OCI-LY3 (cell line): ENCODE measurements around the gene ZNF407.

Experiments used
- H2AFZ ChIP-seq: fragments of 200-600, 300-600 bp; shearing (Covaris generic); 2 replicates; pipeline ENCODE4 v1.6.0; 2014; ENCODE audit warnings: antibody characterized with exemption, low read depth, low read length
- H3K27ac ChIP-seq: fragments of 200-600, 300-600 bp; sonication (generic); 2 replicates; pipeline ENCODE4 v1.5.1; 2014; ENCODE audit warnings: mild to moderate bottlenecking, low read length, moderate library complexity, mixed read lengths
- H3K27me3 ChIP-seq: fragments of 200-600, 300-600 bp; sonication (generic); 2 replicates; pipeline ENCODE4 v1.6.1; 2014; ENCODE audit warnings: low read depth, low read length, mixed read lengths
- H3K36me3 ChIP-seq: fragments of 200-600, 300-600 bp; sonication (generic); replicated peaks from 2 replicates; pipeline ENCODE3; 2014; ENCODE audit warnings: low read depth, low read length, mixed read lengths
- H3K4me1 ChIP-seq: fragments of 300-600, 200-600 bp; sonication (generic); 2 replicates; pipeline ENCODE4 v1.6.1; 2014; ENCODE audit warnings: low read length, mixed read lengths
- H3K4me2 ChIP-seq: fragments of 200-600, 300-600 bp; sonication (generic); 2 replicates; pipeline ENCODE4 v1.6.1; 2014; ENCODE audit warnings: low read length, mixed read lengths
- H3K4me3 ChIP-seq: fragments of 300-600, 200-600 bp; sonication (generic); 2 replicates; pipeline ENCODE4 v1.5.1; 2014; ENCODE audit warnings: antibody characterized with exemption, mild to moderate bottlenecking, low read length, moderate library complexity
- H3K79me2 ChIP-seq: fragments of 300-600, 200-600 bp; shearing (Covaris generic); 2 replicates; pipeline ENCODE4 v1.6.1; 2014; ENCODE audit warnings: mild to moderate bottlenecking, low read length, mixed read lengths
- H3K9ac ChIP-seq: fragments of 300-600, 200-600 bp; shearing (Covaris generic); 2 replicates; pipeline ENCODE4 v1.6.0; 2014; ENCODE audit warnings: mild to moderate bottlenecking, low read length, moderate library complexity
- H3K9me3 ChIP-seq: fragments of 200-600, 300-600 bp; shearing (Covaris generic); 2 replicates; pipeline ENCODE4 v1.6.1; 2014; ENCODE audit warnings: low read length, mixed read lengths; ENCODE audit not compliant: insufficient read depth
- H4K20me1 ChIP-seq: fragments of 200-600, 300-600 bp; sonication (generic); 2 replicates; pipeline ENCODE4 v1.6.1; 2016; ENCODE audit warnings: low read length, mixed read lengths; ENCODE audit not compliant: insufficient read depth
- EZH2phosphoT487 ChIP-seq: fragments of 200-600 bp; shearing (Covaris generic); IDR thresholded peaks from 2 replicates; pipeline ENCODE4 v1.6.1; 2018; ENCODE audit warnings: antibody characterized with exemption, mixed run types, low read depth
- TF ChIP-seq, protein P1 (sequence below): fragments of 200-600, 300-600 bp; sonication (generic); IDR thresholded peaks from 2 replicates; pipeline ENCODE4 v1.5.1; 2014; ENCODE audit warnings: antibody characterized with exemption, low read length, low read depth

The ZNF407 gene

DNA sequence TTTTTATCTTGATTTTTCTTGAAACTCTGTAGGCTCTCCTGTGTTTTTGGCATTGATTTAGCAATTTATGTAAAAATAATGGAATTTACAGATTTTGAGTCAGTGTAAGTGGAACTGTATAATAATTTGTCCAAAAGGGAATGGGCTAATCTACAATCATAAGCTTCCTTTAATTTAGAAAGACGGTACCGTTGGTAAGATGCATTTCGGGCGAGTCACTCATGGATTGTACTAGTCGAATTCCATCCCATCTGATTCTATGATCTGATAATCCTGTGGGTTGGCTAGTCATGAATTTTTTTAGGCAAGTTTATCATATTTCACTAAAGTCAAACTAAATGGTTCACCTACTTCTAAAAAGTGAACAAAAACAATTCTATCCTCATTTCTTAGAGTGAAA lies 133.4 kb downstream of the ZNF407 start:
- no peak overlapping the region for H3K27ac ChIP-seq
- H4K20me1 ChIP-seq = no peaks in the 10 kb centered on the region
- H3K36me3 ChIP-seq = no peaks in the 10 kb centered on the region
- H2AFZ ChIP-seq = no peak overlapping the region
- no peak overlapping the region for H3K9ac ChIP-seq
- no peak overlapping the region for H3K4me3 ChIP-seq
- H3K4me2 ChIP-seq = no peak overlapping the region
- H3K79me2 ChIP-seq = no peaks in the 10 kb centered on the region
- no peaks in the 10 kb centered on the region for H3K27me3 ChIP-seq
- TF ChIP-seq, protein P1, sequence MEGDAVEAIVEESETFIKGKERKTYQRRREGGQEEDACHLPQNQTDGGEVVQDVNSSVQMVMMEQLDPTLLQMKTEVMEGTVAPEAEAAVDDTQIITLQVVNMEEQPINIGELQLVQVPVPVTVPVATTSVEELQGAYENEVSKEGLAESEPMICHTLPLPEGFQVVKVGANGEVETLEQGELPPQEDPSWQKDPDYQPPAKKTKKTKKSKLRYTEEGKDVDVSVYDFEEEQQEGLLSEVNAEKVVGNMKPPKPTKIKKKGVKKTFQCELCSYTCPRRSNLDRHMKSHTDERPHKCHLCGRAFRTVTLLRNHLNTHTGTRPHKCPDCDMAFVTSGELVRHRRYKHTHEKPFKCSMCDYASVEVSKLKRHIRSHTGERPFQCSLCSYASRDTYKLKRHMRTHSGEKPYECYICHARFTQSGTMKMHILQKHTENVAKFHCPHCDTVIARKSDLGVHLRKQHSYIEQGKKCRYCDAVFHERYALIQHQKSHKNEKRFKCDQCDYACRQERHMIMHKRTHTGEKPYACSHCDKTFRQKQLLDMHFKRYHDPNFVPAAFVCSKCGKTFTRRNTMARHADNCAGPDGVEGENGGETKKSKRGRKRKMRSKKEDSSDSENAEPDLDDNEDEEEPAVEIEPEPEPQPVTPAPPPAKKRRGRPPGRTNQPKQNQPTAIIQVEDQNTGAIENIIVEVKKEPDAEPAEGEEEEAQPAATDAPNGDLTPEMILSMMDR = no peak
- TF ChIP-seq EZH2phosphoT487 = no peak
- no peaks in the 10 kb centered on the region for H3K9me3 ChIP-seq
- H3K4me1 ChIP-seq = no peaks in the 10 kb centered on the region

DNA sequence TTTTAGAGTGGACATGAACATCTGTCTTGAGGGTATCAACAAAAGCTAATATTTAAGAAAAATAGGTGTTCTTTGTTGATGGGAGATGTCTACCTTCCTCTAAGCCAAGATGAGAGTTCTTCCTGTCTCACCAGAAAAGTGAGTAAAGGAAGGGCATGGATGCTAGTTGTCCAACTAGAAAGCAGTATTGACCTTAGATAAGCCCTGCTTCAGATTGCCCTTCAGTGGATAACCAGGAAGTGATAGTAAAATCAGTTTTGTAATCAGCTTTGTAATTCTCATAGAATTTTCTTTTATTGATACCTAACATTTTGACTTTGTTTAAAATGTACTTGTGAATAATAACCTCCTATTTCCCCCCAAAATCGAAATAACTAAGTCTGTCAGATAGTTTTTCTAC lies 134.7 kb downstream of the ZNF407 start:
- no peak overlapping the region for H3K4me3 ChIP-seq
- no peaks in the 10 kb centered on the region for H3K36me3 ChIP-seq
- no peaks in the 10 kb centered on the region for H3K79me2 ChIP-seq
- no peaks in the 10 kb centered on the region for H3K27me3 ChIP-seq
- no peaks in the 10 kb centered on the region for H4K20me1 ChIP-seq
- H3K4me1 ChIP-seq = no peaks in the 10 kb centered on the region
- no peak overlapping the region for H2AFZ ChIP-seq
- H3K27ac ChIP-seq = no peak overlapping the region
- no peak overlapping the region for H3K9ac ChIP-seq
- no peak overlapping the region for H3K4me2 ChIP-seq
- no peaks in the 10 kb centered on the region for H3K9me3 ChIP-seq
- TF ChIP-seq, protein P1 = no peak
- no peak for TF ChIP-seq EZH2phosphoT487

DNA sequence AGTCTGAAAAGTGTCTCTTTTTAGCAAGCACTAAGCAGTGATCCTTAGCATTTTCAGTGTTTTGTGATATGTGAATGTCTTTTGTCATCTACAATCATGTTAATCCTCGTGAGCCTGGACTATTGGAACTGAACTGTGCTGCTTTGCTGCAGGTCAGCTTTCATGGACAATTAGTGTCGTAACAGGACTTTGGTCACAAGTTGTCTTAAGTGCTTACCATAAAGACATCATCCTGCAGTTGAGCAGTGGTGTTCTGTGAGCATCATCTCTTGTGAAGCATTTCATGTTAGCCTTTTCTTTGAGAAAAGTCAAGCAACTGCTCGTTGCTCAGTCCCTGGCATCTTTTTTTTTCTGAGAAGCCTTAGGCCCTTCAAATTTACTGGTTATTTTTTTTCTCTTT lies 135.9 kb downstream of the ZNF407 start:
- Histone ChIP-seq H3K4me1 (no peaks in the 10 kb centered on the region), H3K4me2 (no peak overlapping the region), H2AFZ (no peak overlapping the region), H3K9ac (no peak overlapping the region), H3K4me3 (no peak overlapping the region), H3K79me2 (no peaks in the 10 kb centered on the region), H3K9me3 (no peaks in the 10 kb centered on the region), H3K27ac (no peak overlapping the region), H3K36me3 (no peaks in the 10 kb centered on the region), H4K20me1 (no peaks in the 10 kb centered on the region), H3K27me3 (no peaks in the 10 kb centered on the region)
- TF ChIP-seq EZH2phosphoT487 = no peak
- TF ChIP-seq, protein P1 = no peak

DNA sequence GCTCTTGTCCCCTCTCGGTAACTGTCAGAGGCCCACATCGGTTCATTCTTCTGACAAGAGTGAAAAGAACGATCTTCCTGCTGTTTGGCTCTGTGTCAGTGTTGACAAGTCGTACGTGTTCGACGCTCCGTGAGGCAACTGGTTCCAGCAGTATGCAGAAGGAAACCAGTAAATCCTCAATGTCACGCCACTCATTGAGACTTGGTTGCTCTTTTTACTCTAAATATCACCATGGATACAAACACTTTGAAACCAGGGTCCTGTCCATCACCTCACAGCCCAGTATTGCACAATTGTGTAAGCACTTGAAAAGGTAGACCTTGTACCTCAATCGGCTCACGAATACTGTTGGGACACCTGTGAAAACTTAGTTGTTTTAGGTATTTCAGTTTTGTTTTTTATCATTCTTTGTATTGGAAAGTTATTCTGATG lies 136.4 kb downstream of the ZNF407 start:
- Histone ChIP-seq H3K9ac (no peak overlapping the region), H3K4me3 (no peak overlapping the region), H3K36me3 (no peaks in the 10 kb centered on the region), H3K79me2 (no peaks in the 10 kb centered on the region), H4K20me1 (no peaks in the 10 kb centered on the region), H3K4me2 (no peak overlapping the region), H3K9me3 (no peaks in the 10 kb centered on the region), H3K4me1 (no peaks in the 10 kb centered on the region), H3K27me3 (no peaks in the 10 kb centered on the region), H2AFZ (no peak overlapping the region), H3K27ac (no peak overlapping the region)
- TF ChIP-seq, protein P1 = no peak
- no peak for TF ChIP-seq EZH2phosphoT487
